Suprapubic skin (tissue), 4 donors: ENCODE measurements around the gene PEPD. TPM values are rescaled to one million over a fixed set of nuclear protein-coding genes. Genes with fewer than 3 reads are reported as not detected.
A peak's percentile ranks its signal among the peaks of the same experiment; 100 is the strongest.

Source experiments
- DNase-seq, 2 donors: peaks; one replicate each; pipeline ENCODE4 v3.0.0-alpha.2; 2019; ENCODE audit warnings: low spot score in 2 of 2
- H3K27ac ChIP-seq: fragments of 200-600 bp; sonication (generic); one replicate; pipeline ENCODE4 v1.5.1; 2019
- H3K27me3 ChIP-seq: fragments of 200-600 bp; sonication (generic); one replicate; pipeline ENCODE4 v1.5.1; 2019
- H3K36me3 ChIP-seq: fragments of 200-600 bp; sonication (generic); one replicate; pipeline ENCODE4 v1.5.1; 2019
- H3K4me1 ChIP-seq: fragments of 200-600 bp; sonication (generic); one replicate; pipeline ENCODE4 v1.5.1; 2019
- H3K4me3 ChIP-seq: fragments of 200-600 bp; sonication (generic); one replicate; pipeline ENCODE4 v1.5.1; 2019; ENCODE audit warnings: mild to moderate bottlenecking
- H3K9me3 ChIP-seq: fragments of 200-600 bp; sonication (generic); one replicate; pipeline ENCODE4 v1.5.1; 2019
- EP300 ChIP-seq: sonication (generic); formaldehyde crosslinking; IDR thresholded peaks from one replicate; pipeline ENCODE4 v1.6.1; 2017; ENCODE audit warnings: antibody characterized with exemption
- POLR2A ChIP-seq, 2 donors: fragments of 450-650 bp; IDR thresholded peaks; one replicate each; pipeline ENCODE4 v1.6.1; 2017; ENCODE audit warnings: antibody characterized with exemption in 2 of 2, mild to moderate bottlenecking in 2 of 2, moderate library complexity in 2 of 2
- POLR2AphosphoS5 ChIP-seq, 3 donors: sonication (generic); formaldehyde crosslinking; IDR thresholded peaks; one replicate each; pipeline ENCODE4 v1.6.1; 2017; ENCODE audit warnings: antibody characterized with exemption in 3 of 3
- WGBS: methylation state at CpG from one replicate; pipeline ENCODE4 v1.1.5; 2018; 5-methylcytosine and 5-hydroxymethylcytosine counted together
- total RNA-seq, 4 donors: library from RNA; depleted of rRNA; stranded (reverse); fragments of >200 nt; gene quantifications; one replicate each; pipeline ENCODE4 v1.1.0, GENCODE V29; 2016
- TF ChIP-seq, protein P1 (sequence below), 2 donors: fragments of 200-600 bp in 1 of 2; fragments of 450-650 bp in 1 of 2; sonication (generic) in 1 of 2; IDR thresholded peaks; one replicate each; pipeline ENCODE4 v1.5.1; 2016 to 2019; ENCODE audit warnings: antibody characterized with exemption in 2 of 2, mild to moderate bottlenecking in 1 of 2, moderate library complexity in 1 of 2

Gene PEPD
- total RNA-seq, 4 donors from 2014 or later, result 35.2 to 73.8 (median 55.9) TPM

DNA sequence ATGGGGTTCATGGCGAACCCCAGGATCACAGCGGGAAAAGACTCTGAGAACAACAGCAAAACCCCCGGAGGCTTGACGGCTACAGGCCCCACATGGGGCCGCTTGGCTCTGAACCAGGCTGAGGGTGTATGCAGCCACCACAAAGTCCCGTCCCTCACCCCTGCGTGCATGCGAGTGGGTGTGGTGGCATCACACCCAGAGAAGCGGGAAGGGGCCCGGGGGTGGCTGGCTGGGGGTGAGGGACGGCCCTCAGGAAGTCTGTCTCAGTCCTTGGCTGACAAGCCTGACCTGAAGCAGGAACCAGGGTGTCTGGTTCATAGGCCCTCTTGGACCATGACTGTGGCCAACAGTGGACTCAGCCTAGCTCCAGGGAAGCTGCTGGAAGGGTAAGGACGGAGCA, 113.9 kb downstream of the PEPD start:
- H3K9me3 ChIP-seq, result no peaks in the 10 kb centered on the region
- no peaks in the 10 kb centered on the region for H3K27me3 ChIP-seq
- H3K4me3 ChIP-seq, result no peak overlapping the region
- TF ChIP-seq POLR2A (IDR thresholded peaks at IDR 0.05) (no peak), EP300 (no peak), POLR2AphosphoS5 (IDR thresholded peaks at IDR 0.05) (no peak)
- TF ChIP-seq, protein P1, sequence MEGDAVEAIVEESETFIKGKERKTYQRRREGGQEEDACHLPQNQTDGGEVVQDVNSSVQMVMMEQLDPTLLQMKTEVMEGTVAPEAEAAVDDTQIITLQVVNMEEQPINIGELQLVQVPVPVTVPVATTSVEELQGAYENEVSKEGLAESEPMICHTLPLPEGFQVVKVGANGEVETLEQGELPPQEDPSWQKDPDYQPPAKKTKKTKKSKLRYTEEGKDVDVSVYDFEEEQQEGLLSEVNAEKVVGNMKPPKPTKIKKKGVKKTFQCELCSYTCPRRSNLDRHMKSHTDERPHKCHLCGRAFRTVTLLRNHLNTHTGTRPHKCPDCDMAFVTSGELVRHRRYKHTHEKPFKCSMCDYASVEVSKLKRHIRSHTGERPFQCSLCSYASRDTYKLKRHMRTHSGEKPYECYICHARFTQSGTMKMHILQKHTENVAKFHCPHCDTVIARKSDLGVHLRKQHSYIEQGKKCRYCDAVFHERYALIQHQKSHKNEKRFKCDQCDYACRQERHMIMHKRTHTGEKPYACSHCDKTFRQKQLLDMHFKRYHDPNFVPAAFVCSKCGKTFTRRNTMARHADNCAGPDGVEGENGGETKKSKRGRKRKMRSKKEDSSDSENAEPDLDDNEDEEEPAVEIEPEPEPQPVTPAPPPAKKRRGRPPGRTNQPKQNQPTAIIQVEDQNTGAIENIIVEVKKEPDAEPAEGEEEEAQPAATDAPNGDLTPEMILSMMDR (IDR thresholded peaks at IDR 0.05), result no peak
- no peak for DNase-seq
- 71% methylated on average over 9 of the region's 12 CpGs for WGBS
- H3K4me1 ChIP-seq, result peaks cover 20% of the 10 kb centered on the region
- H3K27ac ChIP-seq, result no peak overlapping the region
- H3K36me3 ChIP-seq, result peaks cover 10% of the 10 kb centered on the region

DNA sequence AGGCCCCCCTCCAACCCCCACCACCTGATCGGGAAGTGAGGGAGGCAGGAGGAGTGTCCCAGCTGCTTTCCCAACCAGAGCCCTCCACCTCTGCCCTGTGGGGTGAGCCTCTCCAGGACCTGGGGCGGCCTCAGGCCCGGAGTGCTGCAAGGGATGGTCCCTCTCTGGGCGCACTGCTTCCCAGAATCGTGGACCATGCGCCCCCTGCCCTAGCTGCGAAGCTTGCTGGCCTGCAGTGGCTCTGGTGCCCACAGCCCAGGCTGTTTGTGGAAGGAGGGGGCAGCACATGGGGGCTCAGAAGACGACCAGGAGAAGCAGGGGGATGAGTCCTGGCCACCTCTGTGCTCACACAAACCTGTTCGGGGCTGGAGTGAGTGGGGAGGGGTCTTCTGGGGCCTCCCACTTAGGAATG, 114.4 kb downstream of the PEPD start:
- no peak overlapping the region for H3K27ac ChIP-seq
- 29% methylated on average over 1 of the region's 9 CpGs for WGBS
- H3K9me3 ChIP-seq, result no peaks in the 10 kb centered on the region
- DNase-seq, result no peak
- no peak overlapping the region for H3K4me3 ChIP-seq
- H3K4me1 ChIP-seq, result peaks cover 20% of the 10 kb centered on the region
- TF ChIP-seq EP300 (no peak), POLR2A (IDR thresholded peaks at IDR 0.05) (no peak), POLR2AphosphoS5 (IDR thresholded peaks at IDR 0.05) (no peak)
- TF ChIP-seq, protein P1 (IDR thresholded peaks at IDR 0.05), result no peak
- H3K36me3 ChIP-seq, result peaks cover 10% of the 10 kb centered on the region
- H3K27me3 ChIP-seq, result no peaks in the 10 kb centered on the region

DNA sequence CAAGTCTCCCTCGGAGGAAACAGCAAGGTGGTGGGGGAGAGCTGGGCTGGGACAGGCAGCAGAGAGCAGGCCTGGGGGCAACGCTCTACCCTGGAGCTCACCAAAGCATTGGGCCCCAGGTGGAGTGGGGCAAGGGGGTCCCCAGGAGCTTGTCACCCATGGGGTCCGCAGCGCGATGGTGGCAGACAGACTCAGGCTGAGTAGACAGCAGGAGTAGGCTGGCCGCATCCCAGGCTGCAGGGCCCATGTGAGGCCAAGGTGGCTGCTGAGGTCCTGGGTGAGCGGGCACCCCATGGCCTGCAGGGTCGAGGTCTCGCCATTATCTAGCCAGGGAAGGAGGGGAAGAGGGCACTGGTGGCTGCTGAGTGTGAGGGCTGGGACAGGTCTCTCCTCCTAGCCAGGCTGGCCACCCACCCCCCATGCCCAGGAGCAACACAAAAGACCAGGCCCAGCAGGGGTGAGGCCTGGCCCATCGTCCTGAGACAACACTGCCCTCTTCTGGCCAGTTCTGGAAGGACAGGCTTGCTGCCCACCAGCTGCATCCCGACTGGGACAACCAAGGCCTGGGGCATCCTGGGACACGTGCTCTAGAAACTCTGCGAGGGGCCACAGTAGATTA, 115.0 kb downstream of the PEPD start:
- WGBS, result 91% methylated on average over 8 of the region's 13 CpGs

DNA sequence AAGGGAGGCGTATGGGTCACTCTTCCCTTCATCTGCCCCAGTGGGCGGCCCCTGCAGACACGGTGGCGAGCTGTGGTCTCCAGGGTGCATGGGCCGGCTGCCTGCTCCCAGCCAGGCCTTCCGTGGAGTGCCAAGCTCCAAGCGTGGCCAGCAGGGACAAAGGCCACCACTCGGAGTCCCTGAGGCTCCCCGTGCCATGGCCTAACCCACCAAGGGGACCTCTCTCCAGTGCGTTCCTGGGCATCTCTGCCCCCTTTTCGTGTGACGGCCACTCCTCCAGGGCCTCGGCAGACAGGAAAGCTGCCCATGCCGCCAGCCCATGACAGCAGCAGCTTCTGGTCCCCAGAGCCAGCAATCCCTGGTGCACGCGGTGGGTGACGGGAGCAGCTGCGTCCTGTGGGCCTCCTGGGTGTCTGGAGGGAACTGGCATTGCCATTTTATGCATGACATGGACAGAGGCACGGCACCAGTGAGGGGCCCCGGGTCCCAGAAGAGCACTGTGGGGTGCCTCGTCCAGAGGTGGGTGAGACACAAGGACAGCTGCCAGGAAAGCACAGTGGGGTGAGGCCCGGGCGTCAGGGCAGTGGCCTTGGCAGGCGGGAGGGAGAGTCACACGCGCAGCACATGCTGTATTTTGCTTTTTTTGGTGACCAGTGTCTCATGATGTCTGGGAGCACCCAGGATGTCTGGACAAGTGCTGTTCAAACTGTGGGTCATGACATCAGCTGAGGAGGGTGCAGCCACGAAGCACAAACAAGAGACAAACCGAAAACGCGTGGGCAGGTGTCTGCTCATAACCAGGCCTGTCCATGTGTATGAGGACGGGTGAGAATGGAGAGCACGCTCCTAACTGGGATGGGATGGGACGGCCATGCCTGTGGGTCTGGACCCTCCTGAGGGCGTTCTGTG, 115.8 kb downstream of the PEPD start:
- no peaks in the 10 kb centered on the region for H3K27me3 ChIP-seq
- 75% methylated on average over 18 of the region's 34 CpGs for WGBS
- H3K9me3 ChIP-seq, result no peaks in the 10 kb centered on the region
- no peak overlapping the region for H3K27ac ChIP-seq
- peaks cover 2% of the 10 kb centered on the region for H3K36me3 ChIP-seq
- peaks cover 20% of the 10 kb centered on the region for H3K4me1 ChIP-seq
- TF ChIP-seq, protein P1 (IDR thresholded peaks at IDR 0.05), result no peak
- TF ChIP-seq EP300 (no peak), POLR2A (IDR thresholded peaks at IDR 0.05) (no peak), POLR2AphosphoS5 (IDR thresholded peaks at IDR 0.05) (no peak)
- DNase-seq, result peak in 1 of 2 donors; percentile 64
- no peak overlapping the region for H3K4me3 ChIP-seq

More for the DNA sequence above, 115.0 kb downstream of the PEPD start:
- no peaks in the 10 kb centered on the region for H3K27me3 ChIP-seq
- H3K36me3 ChIP-seq, result peaks cover 10% of the 10 kb centered on the region
- no peak overlapping the region for H3K4me3 ChIP-seq
- peak in 1 of 2 donors; percentile 69 for DNase-seq
- H3K4me1 ChIP-seq, result peaks cover 20% of the 10 kb centered on the region
- H3K9me3 ChIP-seq, result no peaks in the 10 kb centered on the region
- H3K27ac ChIP-seq, result no peak overlapping the region
- TF ChIP-seq EP300 (no peak), POLR2AphosphoS5 (IDR thresholded peaks at IDR 0.05) (no peak), POLR2A (IDR thresholded peaks at IDR 0.05) (no peak)
- TF ChIP-seq, protein P1 (IDR thresholded peaks at IDR 0.05), result peak; percentile 90 to 96

DNA sequence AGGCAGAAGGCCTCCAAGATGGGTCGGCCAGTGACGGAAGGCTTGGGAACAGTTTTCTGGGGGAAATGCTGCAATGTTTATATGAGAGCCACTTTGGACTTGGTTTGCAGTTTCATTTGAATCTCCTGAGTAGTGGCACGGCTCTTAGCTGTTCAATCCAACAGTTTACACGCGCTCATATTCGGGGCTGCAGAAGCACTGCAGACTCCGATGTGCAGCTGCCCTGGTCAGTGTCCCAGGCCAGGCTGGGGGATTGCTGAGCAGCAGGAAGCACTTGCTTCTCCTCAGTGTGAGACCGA, 116.4 kb downstream of the PEPD start:
- DNase-seq, result no peak
- WGBS, result 80% methylated on average over 8 of the region's 8 CpGs
- Histone ChIP-seq H3K27ac (no peak overlapping the region), H3K9me3 (no peaks in the 10 kb centered on the region), H3K4me1 (peaks cover 20% of the 10 kb centered on the region), H3K36me3 (no peaks in the 10 kb centered on the region), H3K27me3 (no peaks in the 10 kb centered on the region), H3K4me3 (no peak overlapping the region)
- TF ChIP-seq POLR2AphosphoS5 (IDR thresholded peaks at IDR 0.05) (no peak), EP300 (no peak), POLR2A (IDR thresholded peaks at IDR 0.05) (no peak)
- TF ChIP-seq, protein P1 (IDR thresholded peaks at IDR 0.05), result no peak
